ENCODE measurements around the gene COL11A2. TPM values are rescaled to one million over a fixed set of nuclear protein-coding genes. Genes with fewer than 3 reads are reported as not detected.

Gene COL11A2
- total and polyA plus RNA-seq, 2 experiments from 2014 or later: 1.6 to 2.7 TPM

- no peak for TF ChIP-seq ZNF462 (CRISPR knock-in tag; IDR thresholded peaks at IDR 0.05)
- TF ChIP-seq JUNB (IDR thresholded peaks at IDR 0.05; ENCODE audit: unreplicated experiment): no peak
- no peak for TF ChIP-seq EZH2phosphoT487 (IDR thresholded peaks at IDR 0.05; ENCODE audit: unreplicated experiment)
- TF ChIP-seq POLR2AphosphoS5 (IDR thresholded peaks at IDR 0.05; ENCODE audit: low read depth): no peak
- no peak for TF ChIP-seq EZH2 (IDR thresholded peaks at IDR 0.05; ENCODE audit: low read depth, unreplicated experiment)
- no peak for TF ChIP-seq NANOG (IDR thresholded peaks at IDR 0.05; ENCODE audit: borderline replicate concordance)
- no peak for TF ChIP-seq ZNF114 (CRISPR knock-in tag; IDR thresholded peaks at IDR 0.05)
- TF ChIP-seq ZNF331 (CRISPR knock-in tag; IDR thresholded peaks at IDR 0.05; ENCODE audit: low read depth): no peak
- TF ChIP-seq CREB1 (CRISPR knock-in tag; IDR thresholded peaks at IDR 0.05; ENCODE audit: low read depth): no peak
Observed at GRCh38 chr6:33173535-33174180, 18.6 kb downstream of the COL11A2 start (continued).

All from GM23338 (cell line).